Measurements from ENCODE around the gene SPRY2. TPM values are rescaled to one million over a fixed set of nuclear protein-coding genes. Genes with fewer than 3 reads are reported as not detected.

SPRY2 gene
- total and polyA plus RNA-seq, 2 of the 13 experiments (the other 11 are each of a cell fraction or from before 2014, with no cell fraction given) = 7.4 to 25.1 TPM

DNA sequence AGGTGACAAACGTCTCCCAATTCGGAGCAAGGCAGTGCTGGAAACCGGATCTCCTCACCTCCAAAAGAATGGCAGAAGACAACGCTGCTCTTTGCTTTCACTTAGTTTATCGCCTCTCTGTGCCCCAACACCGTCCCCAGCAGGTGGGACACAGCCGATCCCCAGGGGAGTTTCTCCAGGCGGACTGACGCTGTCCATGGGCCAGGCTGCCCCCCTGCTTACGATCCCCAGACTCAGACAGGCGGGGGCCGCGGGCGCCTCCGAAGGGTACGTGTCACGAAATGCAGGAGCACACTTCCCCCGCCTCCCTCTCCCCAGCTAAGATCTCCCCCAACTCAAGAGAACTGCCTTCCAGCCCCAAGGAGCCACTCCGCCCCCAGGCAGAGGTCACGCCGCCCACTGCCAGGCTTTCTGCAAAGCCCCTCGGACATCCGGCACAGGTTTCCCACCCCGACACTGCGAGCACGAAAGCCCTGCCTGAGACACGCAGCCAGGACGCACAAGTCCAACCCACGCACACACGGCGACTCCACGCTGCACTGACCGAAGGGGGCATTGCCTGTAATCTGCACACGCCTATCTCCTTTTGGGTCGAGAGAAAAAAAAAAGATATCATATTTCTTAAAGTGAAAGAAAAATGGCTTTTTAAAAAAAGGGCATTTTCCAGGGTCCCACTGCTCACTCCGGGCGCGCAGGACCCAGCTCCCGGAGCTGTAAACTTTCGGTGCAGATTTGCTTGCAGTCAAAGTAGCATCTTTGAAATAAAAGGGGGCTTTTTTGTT is 2.0 kb downstream of the SPRY2 start (continued):
- TF ChIP-seq GABPB1 (CRISPR knock-in tag; IDR thresholded peaks at IDR 0.05) (peak; percentile 52; the same call in 1 of the 2 replicates), PATZ1 (CRISPR knock-in tag; IDR thresholded peaks at IDR 0.05) (peak; percentile 75), PHF21A (CRISPR knock-in tag; IDR thresholded peaks at IDR 0.05) (no peak), GATAD2A (CRISPR knock-in tag; IDR thresholded peaks at IDR 0.05) (peak; percentile 53), PHF8 (CRISPR knock-in tag; IDR thresholded peaks at IDR 0.05) (peak; percentile 37; the same call in 1 of the 2 replicates), ZNF280B (CRISPR knock-in tag; IDR thresholded peaks at IDR 0.05; ENCODE audit: borderline replicate concordance) (no peak), ZNF83 (CRISPR knock-in tag; IDR thresholded peaks at IDR 0.05; ENCODE audit: borderline replicate concordance) (no peak), SMC3 (IDR thresholded peaks at IDR 0.05; ENCODE audit: low read length) (no peak), ARID5B (CRISPR knock-in tag; IDR thresholded peaks at IDR 0.05) (peak; percentile 43; the same call in 1 of the 2 replicates), SMAD1 (CRISPR knock-in tag; IDR thresholded peaks at IDR 0.05; ENCODE audit: borderline replicate concordance, low read depth) (no peak), ZNF598 (CRISPR knock-in tag; IDR thresholded peaks at IDR 0.05; ENCODE audit: borderline replicate concordance) (no peak), PTBP1 (IDR thresholded peaks at IDR 0.05; ENCODE audit: low read depth, low read length, poor library complexity, severe bottlenecking) (no peak), WIZ (CRISPR knock-in tag; IDR thresholded peaks at IDR 0.05) (no peak), SALL1 (CRISPR knock-in tag; IDR thresholded peaks at IDR 0.05) (peak; percentile 41; the same call in 1 of the 2 replicates), ZNF101 (CRISPR knock-in tag; IDR thresholded peaks at IDR 0.05; ENCODE audit: borderline replicate concordance, low read depth) (no peak), CBX2 (IDR thresholded peaks at IDR 0.05; ENCODE audit: low read depth, low read length) (no peak), CBX2 (CRISPR knock-in tag; IDR thresholded peaks at IDR 0.05; ENCODE audit: low read depth) (no peak)
- TF ChIP-seq, protein P1, sequence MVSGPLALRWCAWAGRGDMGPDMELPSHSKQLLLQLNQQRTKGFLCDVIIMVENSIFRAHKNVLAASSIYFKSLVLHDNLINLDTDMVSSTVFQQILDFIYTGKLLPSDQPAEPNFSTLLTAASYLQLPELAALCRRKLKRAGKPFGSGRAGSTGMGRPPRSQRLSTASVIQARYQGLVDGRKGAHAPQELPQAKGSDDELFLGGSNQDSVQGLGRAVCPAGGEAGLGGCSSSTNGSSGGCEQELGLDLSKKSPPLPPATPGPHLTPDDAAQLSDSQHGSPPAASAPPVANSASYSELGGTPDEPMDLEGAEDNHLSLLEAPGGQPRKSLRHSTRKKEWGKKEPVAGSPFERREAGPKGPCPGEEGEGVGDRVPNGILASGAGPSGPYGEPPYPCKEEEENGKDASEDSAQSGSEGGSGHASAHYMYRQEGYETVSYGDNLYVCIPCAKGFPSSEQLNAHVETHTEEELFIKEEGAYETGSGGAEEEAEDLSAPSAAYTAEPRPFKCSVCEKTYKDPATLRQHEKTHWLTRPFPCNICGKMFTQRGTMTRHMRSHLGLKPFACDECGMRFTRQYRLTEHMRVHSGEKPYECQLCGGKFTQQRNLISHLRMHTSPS (CRISPR knock-in tag; IDR thresholded peaks at IDR 0.05; ENCODE audit: low read depth) = no peak

Measured in HepG2 (cell line).